GM19455 (cell line): ENCODE measurements around the gene ABHD1.

Experiments
- ATAC-seq: cut with Tn5 transposase; IDR thresholded peaks from one replicate; pipeline ENCODE4 v1.9.1; 2021; ENCODE audit not compliant: unreplicated experiment

ABHD1 gene

GRCh38 chr2:27086724-27087593, 36.7 kb upstream of the ABHD1 start, which contains the start of gene KHK:
KHK (plus strand) TSS chr2:27086772; CDS start chr2:27087260, 488 bp downstream.
- peak; percentile 24 for ATAC-seq

- ATAC-seq: no peak
These were observed 35.7 kb upstream of the ABHD1 start for GRCh38 chr2:27087823-27088410.

- ATAC-seq: no peak
These were observed 35.0 kb upstream of the ABHD1 start for GRCh38 chr2:27088634-27089033.

- no peak for ATAC-seq
These were observed 34.3 kb upstream of the ABHD1 start for GRCh38 chr2:27089111-27089954.

GRCh38 chr2:27091746-27092695, 31.6 kb upstream of the ABHD1 start:
- no peak for ATAC-seq

DNA sequence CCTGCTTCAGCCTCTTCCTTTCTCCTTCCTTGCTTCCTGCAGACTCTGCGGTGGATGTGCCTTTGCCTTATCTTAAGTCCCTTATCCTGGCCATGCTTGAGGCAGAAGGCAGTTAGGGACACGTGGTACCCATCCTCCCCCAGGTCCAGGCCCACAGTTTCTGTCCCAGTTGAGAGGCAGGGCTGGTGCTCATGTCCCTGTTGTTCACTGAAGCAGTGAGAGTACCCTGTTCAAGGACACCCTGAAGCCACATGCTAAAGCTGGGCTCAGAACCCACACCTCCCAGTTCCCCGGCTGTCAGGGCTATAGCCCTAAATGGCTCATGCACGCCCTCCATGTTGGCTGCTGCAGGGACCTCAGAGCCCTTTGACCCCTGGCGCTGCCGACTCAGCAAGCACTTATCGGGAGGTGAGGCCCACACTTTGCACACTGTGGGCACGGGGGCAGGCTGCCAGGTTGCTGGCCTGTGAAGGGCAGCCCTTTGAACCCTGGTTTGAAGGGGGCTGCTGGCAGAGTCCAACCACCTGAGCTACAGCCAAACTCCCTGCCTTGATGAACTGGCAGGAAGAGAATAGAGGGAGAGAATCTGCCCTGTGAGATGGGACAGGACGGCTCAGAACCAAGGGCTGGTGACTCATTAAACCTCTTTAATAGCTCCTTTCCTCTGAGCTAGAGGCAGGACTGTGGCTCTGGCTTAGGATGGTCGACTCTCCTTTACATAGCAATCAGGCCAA, 30.8 kb upstream of the ABHD1 start:
- ATAC-seq: no peak

GRCh38 chr2:27093430-27094352, 29.9 kb upstream of the ABHD1 start:
- ATAC-seq: no peak

DNA sequence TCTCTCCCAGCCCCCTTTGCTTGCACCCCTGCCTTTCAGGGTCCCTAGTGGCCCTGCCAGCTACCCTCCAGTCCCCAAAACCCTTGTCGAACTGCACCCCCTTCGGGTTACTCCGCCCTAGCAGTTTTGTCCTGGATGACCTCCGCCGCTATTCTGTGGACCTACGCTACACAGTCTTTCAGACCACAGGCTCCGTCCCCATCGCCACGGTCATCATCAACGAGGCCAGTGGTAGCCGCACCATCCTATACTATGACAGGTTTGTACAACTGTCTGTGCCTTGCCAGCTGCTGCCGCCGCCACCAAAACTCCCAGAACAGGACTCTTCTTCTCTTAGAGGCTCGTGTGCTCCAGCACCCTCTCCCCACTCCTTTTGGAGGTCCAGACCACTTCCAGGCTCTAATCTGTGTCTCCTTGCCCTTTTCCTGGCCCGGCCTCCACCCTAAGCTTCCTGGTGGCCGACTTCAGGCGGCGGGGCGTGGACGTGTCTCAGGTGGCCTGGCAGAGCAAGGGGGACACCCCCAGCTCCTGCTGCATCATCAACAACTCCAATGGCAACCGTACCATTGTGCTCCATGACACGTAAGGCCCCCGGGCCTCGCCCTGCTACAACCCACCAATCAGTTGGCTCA, 29.1 kb upstream of the ABHD1 start:
- ATAC-seq: no peak

DNA sequence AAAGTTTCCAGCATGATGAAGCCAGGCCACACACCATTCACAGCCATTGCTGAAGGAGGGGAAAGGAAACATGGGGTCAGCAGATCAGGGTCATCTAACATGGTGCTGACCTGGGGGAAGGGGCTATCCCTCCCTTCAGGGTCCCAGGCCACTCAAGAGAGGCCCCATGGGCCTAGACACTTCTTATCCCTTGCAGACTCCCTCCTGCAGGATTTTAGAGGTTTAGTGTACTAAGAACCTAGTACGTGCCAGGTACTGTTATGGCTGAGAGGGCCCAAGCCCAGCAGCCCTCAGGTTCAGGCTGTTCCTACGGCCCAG, 28.2 kb upstream of the ABHD1 start:
- no peak for ATAC-seq

- ATAC-seq: no peak
These were observed 27.6 kb upstream of the ABHD1 start for GRCh38 chr2:27095745-27096651.

- ATAC-seq: no peak
These were observed 26.8 kb upstream of the ABHD1 start for GRCh38 chr2:27096748-27097297.

DNA sequence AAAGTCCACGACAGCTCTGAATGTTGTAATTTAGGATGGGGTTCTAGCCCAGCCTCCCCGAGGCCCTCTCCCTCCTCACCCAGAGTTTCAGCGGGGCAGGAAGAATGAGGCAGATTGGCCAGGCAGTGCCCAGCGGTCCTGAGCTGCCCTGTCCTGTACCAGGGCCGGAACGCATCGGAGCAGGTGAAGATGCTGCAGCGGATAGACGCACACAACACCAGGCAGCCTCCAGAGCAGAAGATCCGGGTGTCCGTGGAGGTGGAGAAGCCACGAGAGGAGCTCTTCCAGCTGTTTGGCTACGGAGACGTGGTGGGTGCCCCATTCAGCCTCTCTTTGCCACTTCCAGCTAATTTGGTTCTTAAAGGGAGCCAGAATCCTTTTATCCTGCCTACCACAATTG, 26.3 kb upstream of the ABHD1 start:
- no peak for ATAC-seq

DNA sequence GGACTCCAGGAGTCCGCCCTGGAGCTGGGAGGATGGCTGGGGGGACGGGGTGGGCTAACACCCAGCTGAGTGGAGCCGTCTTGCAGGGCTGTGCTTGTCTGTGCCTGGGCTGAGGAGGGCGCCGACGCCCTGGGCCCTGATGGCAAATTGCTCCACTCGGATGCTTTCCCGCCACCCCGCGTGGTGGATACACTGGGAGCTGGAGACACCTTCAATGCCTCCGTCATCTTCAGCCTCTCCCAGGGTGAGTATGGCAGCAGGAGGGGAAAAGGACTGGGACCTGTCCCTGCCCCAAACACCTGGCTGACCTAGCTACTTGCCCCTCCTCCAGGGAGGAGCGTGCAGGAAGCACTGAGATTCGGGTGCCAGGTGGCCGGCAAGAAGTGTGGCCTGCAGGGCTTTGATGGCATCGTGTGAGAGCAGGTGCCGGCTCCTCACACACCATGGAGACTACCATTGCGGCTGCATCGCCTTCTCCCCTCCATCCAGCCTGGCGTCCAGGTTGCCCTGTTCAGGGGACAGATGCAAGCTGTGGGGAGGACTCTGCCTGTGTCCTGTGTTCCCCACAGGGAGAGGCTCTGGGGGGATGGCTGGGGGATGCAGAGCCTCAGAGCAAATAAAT, 24.2 kb upstream of the ABHD1 start:
- no peak for ATAC-seq

DNA sequence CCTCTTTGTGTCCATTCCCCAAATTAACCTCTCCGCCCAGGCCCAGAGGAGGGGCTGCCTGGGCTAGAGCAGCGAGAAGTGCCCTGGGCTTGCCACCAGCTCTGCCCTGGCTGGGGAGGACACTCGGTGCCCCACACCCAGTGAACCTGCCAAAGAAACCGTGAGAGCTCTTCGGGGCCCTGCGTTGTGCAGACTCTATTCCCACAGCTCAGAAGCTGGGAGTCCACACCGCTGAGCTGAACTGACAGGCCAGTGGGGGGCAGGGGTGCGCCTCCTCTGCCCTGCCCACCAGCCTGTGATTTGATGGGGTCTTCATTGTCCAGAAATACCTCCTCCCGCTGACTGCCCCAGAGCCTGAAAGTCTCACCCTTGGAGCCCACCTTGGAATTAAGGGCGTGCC, 23.6 kb upstream of the ABHD1 start:
- ATAC-seq: no peak

GRCh38 chr2:27102329-27102728, 21.3 kb upstream of the ABHD1 start:
- no peak for ATAC-seq

- no peak for ATAC-seq
These were observed 17.6 kb upstream of the ABHD1 start for GRCh38 chr2:27105981-27106380.

GRCh38 chr2:27108221-27108620, 15.4 kb upstream of the ABHD1 start:
- ATAC-seq: no peak
